Measurements from ENCODE around the gene RNF144A. TPM values are rescaled to one million over a fixed set of nuclear protein-coding genes. Genes with fewer than 3 reads are reported as not detected.

Gene RNF144A
- total and polyA plus RNA-seq, 2 experiments from 2014 or later = 2.8 to 14.7 TPM

DNA sequence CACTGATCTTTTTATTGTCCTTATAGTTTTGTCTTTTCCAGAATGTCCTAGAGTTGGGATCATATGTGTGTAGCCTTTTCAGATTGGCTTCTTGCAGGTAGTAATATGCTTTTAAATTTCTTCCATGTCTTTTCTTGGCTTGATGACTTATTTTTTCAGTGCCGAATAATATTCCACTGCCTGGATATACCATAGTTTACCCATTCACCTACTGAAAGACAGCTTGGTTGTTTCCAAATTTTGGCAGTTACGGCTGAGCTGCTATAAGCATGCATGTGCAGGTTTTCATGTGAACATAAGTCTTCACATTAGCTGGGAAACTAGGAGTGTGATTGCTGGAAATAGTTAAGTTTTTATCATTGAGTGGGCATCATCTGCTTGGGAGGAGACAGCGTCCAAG is 73.7 kb downstream of the RNF144A start:
- DNase-seq (ENCODE audit: low spot score) (no peak), ATAC-seq (no peak)
- Histone ChIP-seq H3K4me3 (no peak overlapping the region), H2AFZ (no peak overlapping the region), H4K20me1 (replicated peaks; ENCODE audit: insufficient read depth) (no peaks in the 10 kb centered on the region), H3K36me3 (ENCODE audit: insufficient read depth) (no peaks in the 10 kb centered on the region), H3K4me2 (no peak overlapping the region), H3F3A (replicated peaks; ENCODE audit: low read depth) (no peaks in the 10 kb centered on the region), H3K79me2 (replicated peaks; ENCODE audit: insufficient read depth) (no peaks in the 10 kb centered on the region), H3K9me2 (ENCODE audit: insufficient read depth) (peaks cover 3% of the 10 kb centered on the region; the same call in 1 of the 2 replicates), H3K27ac (ENCODE audit: low read depth) (no peak overlapping the region), H3K4me1 (ENCODE audit: insufficient read depth) (peaks cover 7% of the 10 kb centered on the region; the same call in 1 of the 2 replicates), H3K27me3 (ENCODE audit: insufficient read depth) (no peaks in the 10 kb centered on the region)
- TF ChIP-seq CREB1 (CRISPR knock-in tag; IDR thresholded peaks at IDR 0.05; ENCODE audit: low read depth) (no peak), EZH2 (IDR thresholded peaks at IDR 0.05; ENCODE audit: low read depth, unreplicated experiment) (no peak), NANOG (IDR thresholded peaks at IDR 0.05; ENCODE audit: borderline replicate concordance) (no peak)
- TF ChIP-seq, protein P1, sequence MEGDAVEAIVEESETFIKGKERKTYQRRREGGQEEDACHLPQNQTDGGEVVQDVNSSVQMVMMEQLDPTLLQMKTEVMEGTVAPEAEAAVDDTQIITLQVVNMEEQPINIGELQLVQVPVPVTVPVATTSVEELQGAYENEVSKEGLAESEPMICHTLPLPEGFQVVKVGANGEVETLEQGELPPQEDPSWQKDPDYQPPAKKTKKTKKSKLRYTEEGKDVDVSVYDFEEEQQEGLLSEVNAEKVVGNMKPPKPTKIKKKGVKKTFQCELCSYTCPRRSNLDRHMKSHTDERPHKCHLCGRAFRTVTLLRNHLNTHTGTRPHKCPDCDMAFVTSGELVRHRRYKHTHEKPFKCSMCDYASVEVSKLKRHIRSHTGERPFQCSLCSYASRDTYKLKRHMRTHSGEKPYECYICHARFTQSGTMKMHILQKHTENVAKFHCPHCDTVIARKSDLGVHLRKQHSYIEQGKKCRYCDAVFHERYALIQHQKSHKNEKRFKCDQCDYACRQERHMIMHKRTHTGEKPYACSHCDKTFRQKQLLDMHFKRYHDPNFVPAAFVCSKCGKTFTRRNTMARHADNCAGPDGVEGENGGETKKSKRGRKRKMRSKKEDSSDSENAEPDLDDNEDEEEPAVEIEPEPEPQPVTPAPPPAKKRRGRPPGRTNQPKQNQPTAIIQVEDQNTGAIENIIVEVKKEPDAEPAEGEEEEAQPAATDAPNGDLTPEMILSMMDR (conservative IDR thresholded peaks at IDR 0.05; ENCODE audit: low read depth in 2 of 2) = no peak
- Mint-ChIP-seq H3K4me1 (peaks cover 17% of the 10 kb centered on the region; the same call in 2 of the 3 replicates), H3K27ac (no peak overlapping the region), H3K4me3 (no peak overlapping the region), H3K9me3 (peaks cover 8% of the 10 kb centered on the region), H3K27me3 (ENCODE audit: insufficient read depth, low read depth, poor library complexity) (peaks cover 11% of the 10 kb centered on the region), H3K36me3 (ENCODE audit: low read depth) (peaks cover 7% of the 10 kb centered on the region)

- ATAC-seq (no peak), DNase-seq (ENCODE audit: low spot score) (no peak)
- no peaks in the 10 kb centered on the region for H3K79me2 ChIP-seq (replicated peaks; ENCODE audit: insufficient read depth)
- H3K27me3 ChIP-seq (ENCODE audit: insufficient read depth) = no peaks in the 10 kb centered on the region
- no peaks in the 10 kb centered on the region for H4K20me1 ChIP-seq (replicated peaks; ENCODE audit: insufficient read depth)
- TF ChIP-seq EZH2 (IDR thresholded peaks at IDR 0.05; ENCODE audit: low read depth, unreplicated experiment) (no peak), NANOG (IDR thresholded peaks at IDR 0.05; ENCODE audit: borderline replicate concordance) (no peak), ETS1 (IDR thresholded peaks at IDR 0.05) (no peak), ZNF462 (CRISPR knock-in tag; IDR thresholded peaks at IDR 0.05) (no peak), JUNB (IDR thresholded peaks at IDR 0.05; ENCODE audit: unreplicated experiment) (no peak), CREB1 (CRISPR knock-in tag; IDR thresholded peaks at IDR 0.05; ENCODE audit: low read depth) (no peak)
- no peak overlapping the region for H3K27ac Mint-ChIP-seq
- H3K27me3 Mint-ChIP-seq (ENCODE audit: insufficient read depth, low read depth, poor library complexity) = peaks cover 13% of the 10 kb centered on the region
- H3K4me1 Mint-ChIP-seq = peaks cover 4% of the 10 kb centered on the region; the same call in 1 of the 3 replicates
- no peak overlapping the region for H2AFZ ChIP-seq
- peaks cover 8% of the 10 kb centered on the region for H3K9me3 Mint-ChIP-seq
- H3K27ac ChIP-seq (ENCODE audit: low read depth) = no peak overlapping the region
- no peaks in the 10 kb centered on the region for H3K36me3 ChIP-seq (ENCODE audit: insufficient read depth)
- H3K9me2 ChIP-seq (ENCODE audit: insufficient read depth) = peaks cover 3% of the 10 kb centered on the region; the same call in 1 of the 2 replicates
- peaks cover 7% of the 10 kb centered on the region for H3K36me3 Mint-ChIP-seq (ENCODE audit: low read depth)
- no peaks in the 10 kb centered on the region for H3F3A ChIP-seq (replicated peaks; ENCODE audit: low read depth)
- no peak overlapping the region for H3K4me3 Mint-ChIP-seq
- no peak overlapping the region for H3K4me2 ChIP-seq
- H3K4me1 ChIP-seq (ENCODE audit: insufficient read depth) = no peaks in the 10 kb centered on the region; the same call in 1 of the 2 replicates
- H3K4me3 ChIP-seq = no peak overlapping the region
Observed at GRCh38 chr2:6992794-6993228, 75.6 kb downstream of the RNF144A start.
